Mononuclear cell (primary cell): Measurements from ENCODE around the gene ENTPD8. TPM values are rescaled to one million over a fixed set of nuclear protein-coding genes. Genes with fewer than 3 reads are reported as not detected.
"Not testable (repeated sequence)": the region's sequence is repeated elsewhere in the genome, so short reads cannot be mapped to it uniquely, and the experiment has no call there.

Source experiments
- H3K27me3 ChIP-seq: 2 replicates; pipeline ENCODE4 v1.6.0; 2011; ENCODE audit warnings: low read length, control low read depth; ENCODE audit not compliant: insufficient read depth
- H3K4me1 ChIP-seq: 2 replicates; pipeline ENCODE4 v1.5.1; 2011; ENCODE audit warnings: mild to moderate bottlenecking, low read length, control low read depth; ENCODE audit not compliant: insufficient read depth
- H3K4me3 ChIP-seq: 2 replicates; pipeline ENCODE4 v1.5.1; 2011; ENCODE audit warnings: mild to moderate bottlenecking, low read length, moderate library complexity
- H3K9me3 ChIP-seq: 2 replicates; pipeline ENCODE4 v1.5.1; 2011; ENCODE audit warnings: low read depth, mild to moderate bottlenecking, control low read depth, low read length
- total RNA-seq: library from RNA; depleted of rRNA; stranded (reverse); fragments of >200 nt; gene quantifications from one replicate; pipeline ENCODE4 v1.2.3, GENCODE V29; 2012

ENTPD8 gene
- total RNA-seq, 1 donor: not detected

- H3K4me1 ChIP-seq: peaks cover 27% of the 10 kb centered on the region
- peak overlapping the region; percentile 70 for H3K4me3 ChIP-seq
- H3K9me3 ChIP-seq: no peaks in the 10 kb centered on the region
- no peaks in the 10 kb centered on the region for H3K27me3 ChIP-seq
Measured at GRCh38 chr9:137423514-137424291, 17.5 kb downstream of the ENTPD8 start.

- H3K4me3 ChIP-seq: peak within 1 kb of the TSS; percentile 70
- peaks cover 27% of the 10 kb centered on the region for H3K4me1 ChIP-seq
- no peaks in the 10 kb centered on the region for H3K27me3 ChIP-seq
- H3K9me3 ChIP-seq: no peaks in the 10 kb centered on the region
Measured at GRCh38 chr9:137422604-137423513, 18.3 kb downstream of the ENTPD8 start, which contains the start of the genes EXD3 and NOXA1. Gene EXD3 (minus strand): TSS chr9:137423162. CDS start chr9:137395357, 27,805 bp downstream. Gene NOXA1 (plus strand): TSS chr9:137423393. CDS start chr9:137423530, 137 bp downstream.

- Histone ChIP-seq H3K4me3 (peak overlapping the region; percentile 70), H3K9me3 (no peaks in the 10 kb centered on the region), H3K27me3 (no peaks in the 10 kb centered on the region), H3K4me1 (peaks cover 27% of the 10 kb centered on the region)
Measured at GRCh38 chr9:137421838-137422603, 19.1 kb downstream of the ENTPD8 start.

- Histone ChIP-seq H3K27me3 (no peaks in the 10 kb centered on the region), H3K4me1 (peaks cover 16% of the 10 kb centered on the region), H3K4me3 (no peak overlapping the region), H3K9me3 (no peaks in the 10 kb centered on the region)
Measured at GRCh38 chr9:137417161-137418021, 23.8 kb downstream of the ENTPD8 start.

- Histone ChIP-seq H3K27me3 (no peaks in the 10 kb centered on the region), H3K4me1 (peaks cover 15% of the 10 kb centered on the region), H3K4me3 (no peak overlapping the region), H3K9me3 (no peaks in the 10 kb centered on the region)
Measured at GRCh38 chr9:137416563-137417151, 24.5 kb downstream of the ENTPD8 start.

- H3K9me3 ChIP-seq: no peaks in the 10 kb centered on the region
- H3K4me1 ChIP-seq: peaks cover 15% of the 10 kb centered on the region
- H3K27me3 ChIP-seq: no peaks in the 10 kb centered on the region
- H3K4me3 ChIP-seq: no peak overlapping the region
Measured at GRCh38 chr9:137416006-137416562, 25.1 kb downstream of the ENTPD8 start.

- Histone ChIP-seq H3K4me3 (no peak overlapping the region), H3K27me3 (no peaks in the 10 kb centered on the region), H3K4me1 (peaks cover 21% of the 10 kb centered on the region), H3K9me3 (no peaks in the 10 kb centered on the region)
Measured at GRCh38 chr9:137415451-137415850, 25.7 kb downstream of the ENTPD8 start.

- no peak overlapping the region for H3K4me3 ChIP-seq
- H3K4me1 ChIP-seq: peaks cover 22% of the 10 kb centered on the region
- peaks cover under 1% of the 10 kb centered on the region for H3K27me3 ChIP-seq
- H3K9me3 ChIP-seq: no peaks in the 10 kb centered on the region
Measured at GRCh38 chr9:137412431-137412830, 28.7 kb downstream of the ENTPD8 start.

GRCh38 chr9:137411645-137412380 lies 29.3 kb downstream of the ENTPD8 start:
- H3K4me3 ChIP-seq: no peak overlapping the region

GRCh38 chr9:137411260-137411644 lies 29.9 kb downstream of the ENTPD8 start:
- Histone ChIP-seq H3K27me3 (peaks cover 5% of the 10 kb centered on the region), H3K9me3 (no peaks in the 10 kb centered on the region), H3K4me3 (no peak overlapping the region), H3K4me1 (peaks cover 29% of the 10 kb centered on the region)

More at GRCh38 chr9:137411645-137412380, 29.3 kb downstream of the ENTPD8 start:
- H3K27me3 ChIP-seq: peaks cover 4% of the 10 kb centered on the region
- peaks cover 28% of the 10 kb centered on the region for H3K4me1 ChIP-seq
- H3K9me3 ChIP-seq: no peaks in the 10 kb centered on the region

- Histone ChIP-seq H3K9me3 (no peaks in the 10 kb centered on the region), H3K4me1 (peaks cover 29% of the 10 kb centered on the region), H3K4me3 (no peak overlapping the region), H3K27me3 (peaks cover 6% of the 10 kb centered on the region)
Measured at GRCh38 chr9:137410891-137411249, 30.3 kb downstream of the ENTPD8 start.

- not testable (repeated sequence) for H3K27me3 ChIP-seq, H3K4me3 ChIP-seq, H3K9me3 ChIP-seq
- peaks cover 29% of the 10 kb centered on the region for H3K4me1 ChIP-seq
Measured at GRCh38 chr9:137410236-137410890, 30.8 kb downstream of the ENTPD8 start.
